Measurements from ENCODE around the gene SPDYE2. TPM values are rescaled to one million over a fixed set of nuclear protein-coding genes. Genes with fewer than 3 reads are reported as not detected.
"Not testable (repeated sequence)": the region's sequence is repeated elsewhere in the genome, so short reads cannot be mapped to it uniquely, and the experiment has no call there.

Gene SPDYE2
- total RNA-seq, 1 experiment from 2014 or later, result not detected

DNA sequence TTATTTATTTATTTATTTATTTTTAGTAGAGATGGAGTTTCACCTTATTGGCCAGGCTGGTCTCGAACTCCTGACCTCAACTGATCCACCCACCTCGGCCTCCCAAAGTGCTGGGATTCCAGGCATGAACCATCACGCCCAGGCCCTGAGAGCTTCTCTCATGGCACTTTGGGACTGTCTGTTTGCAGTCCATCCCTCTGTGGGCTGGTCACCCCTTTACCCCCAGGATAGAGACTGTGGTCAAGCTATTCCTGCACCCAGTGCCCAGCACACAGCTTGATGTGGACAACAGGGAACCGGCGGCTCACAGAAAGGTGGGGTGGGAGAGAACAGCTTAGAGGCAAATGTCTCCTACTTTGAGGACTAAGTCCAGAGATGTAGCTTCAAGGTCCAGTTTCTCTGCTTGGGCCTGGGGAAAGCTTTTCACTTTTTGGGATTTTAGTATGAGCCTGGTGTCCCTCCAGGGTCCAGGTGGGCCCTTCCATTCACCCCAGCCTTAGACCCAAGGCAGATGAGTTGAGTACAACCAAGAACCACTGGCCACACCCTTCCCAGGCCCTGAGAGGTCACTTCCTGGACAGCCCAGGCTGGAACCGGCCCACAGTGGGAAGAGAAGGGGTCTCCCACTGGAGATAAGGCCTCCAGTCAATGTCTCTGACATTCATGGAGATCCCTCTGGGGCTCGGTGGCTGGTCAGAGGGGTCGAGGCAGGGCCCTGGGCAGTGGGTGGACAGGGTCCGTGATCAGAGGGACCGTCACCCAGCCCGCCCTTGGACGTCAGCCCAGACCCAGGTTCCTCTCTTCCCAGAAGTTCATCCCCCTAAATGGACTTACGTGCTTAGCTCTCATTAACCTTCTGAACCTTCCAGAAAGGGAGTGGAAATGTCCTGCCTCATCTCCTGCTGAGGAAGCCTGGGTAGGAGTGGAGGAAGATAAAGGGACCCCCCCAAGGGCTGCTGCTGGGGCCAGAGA lies 22.9 kb upstream of the SPDYE2 start:
- not testable (repeated sequence) for H3K4me1 ChIP-seq (ENCODE audit: insufficient read depth, low read length); H3K4ac ChIP-seq (ENCODE audit: low read depth, low read length); H3K27ac Mint-ChIP-seq; H3K9ac ChIP-seq (ENCODE audit: extremely low read depth, insufficient read length, low read length); H3K4me2 ChIP-seq (ENCODE audit: insufficient read depth, insufficient read length, low read length); H3T11ph ChIP-seq (ENCODE audit: low read length); H3K9me3 Mint-ChIP-seq; H2BK20ac ChIP-seq (ENCODE audit: low read depth, low read length, poor library complexity, severe bottlenecking); H3K27ac ChIP-seq (ENCODE audit: insufficient read length, low read depth, low read length); H4K8ac ChIP-seq (replicated peaks; ENCODE audit: insufficient read length, low read depth, low read length); H3K79me1 ChIP-seq (ENCODE audit: insufficient read depth, low read depth, low read length, poor library complexity, severe bottlenecking); H3K36me3 Mint-ChIP-seq (ENCODE audit: insufficient read depth in 1 of 3, low read depth in 3 of 3); H4K91ac ChIP-seq (ENCODE audit: insufficient read length, low read depth, low read length); H3K23me2 ChIP-seq (ENCODE audit: insufficient read length, low read depth, low read length, poor library complexity, severe bottlenecking); H4K5ac ChIP-seq (ENCODE audit: insufficient read length, low read depth, low read length); H3K9me3 ChIP-seq (ENCODE audit: control insufficient read depth, low read depth, low read length); H3K23ac ChIP-seq (ENCODE audit: insufficient read length, low read depth, low read length); DNase-seq; H3K79me2 ChIP-seq (ENCODE audit: insufficient read depth, low read length); H2BK12ac ChIP-seq (ENCODE audit: insufficient read length, low read depth, low read length); H2BK120ac ChIP-seq (ENCODE audit: low read depth, low read length, poor library complexity, severe bottlenecking); H3K18ac ChIP-seq (ENCODE audit: insufficient read length, low read depth, low read length); H3K56ac ChIP-seq (ENCODE audit: insufficient read length, low read depth, low read length); H4K20me1 ChIP-seq (ENCODE audit: control insufficient read depth, insufficient read depth, insufficient read length); H2AK5ac ChIP-seq (ENCODE audit: insufficient read length, low read length); H3K4me1 Mint-ChIP-seq; H2BK5ac ChIP-seq (ENCODE audit: insufficient read length, low read length); H3K27me3 ChIP-seq (ENCODE audit: insufficient read depth, low read length); H2AFZ ChIP-seq (ENCODE audit: low read length); H2BK15ac ChIP-seq (ENCODE audit: low read depth, low read length); H3K4me3 Mint-ChIP-seq; H3K14ac ChIP-seq (ENCODE audit: insufficient read depth, low read length); H3K27me3 Mint-ChIP-seq (ENCODE audit: low read depth)
- no CpG with 5 or more reads among the region's 13 CpGs for WGBS (ENCODE audit: extremely low coverage, insufficient read length, low lambda C conversion rate)

DNA sequence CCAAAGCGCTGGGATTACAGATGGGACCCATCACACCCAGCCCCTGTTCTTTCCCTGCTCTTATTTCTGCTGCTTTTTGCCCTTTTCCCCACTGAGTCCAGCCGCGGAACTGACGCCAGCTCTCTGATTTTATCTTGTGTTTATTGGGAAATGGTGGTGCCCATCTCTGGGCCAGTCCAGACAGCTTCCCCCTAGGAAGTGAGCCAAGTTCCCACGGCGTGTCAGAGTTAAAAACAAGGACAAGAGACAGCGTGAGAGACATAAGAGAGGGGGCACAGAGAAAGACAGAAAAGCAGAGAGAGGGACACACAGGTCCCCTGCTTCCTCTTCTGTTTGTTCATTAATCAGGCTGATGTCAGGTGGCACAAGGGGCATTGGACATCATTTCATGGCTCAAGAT lies 19.4 kb upstream of the SPDYE2 start:
- not testable (repeated sequence) for H3K27ac Mint-ChIP-seq; H2AK5ac ChIP-seq (ENCODE audit: insufficient read length, low read length); H3K23me2 ChIP-seq (ENCODE audit: insufficient read length, low read depth, low read length, poor library complexity, severe bottlenecking); H2AFZ ChIP-seq (ENCODE audit: low read length); H2BK5ac ChIP-seq (ENCODE audit: insufficient read length, low read length); H3K79me2 ChIP-seq (ENCODE audit: insufficient read depth, low read length); H4K20me1 ChIP-seq (ENCODE audit: control insufficient read depth, insufficient read depth, insufficient read length); H4K8ac ChIP-seq (replicated peaks; ENCODE audit: insufficient read length, low read depth, low read length); H3K4me1 Mint-ChIP-seq; H3K79me1 ChIP-seq (ENCODE audit: insufficient read depth, low read depth, low read length, poor library complexity, severe bottlenecking); H3K27me3 Mint-ChIP-seq (ENCODE audit: low read depth); H3K4me1 ChIP-seq (ENCODE audit: insufficient read depth, low read length); H3K4me2 ChIP-seq (ENCODE audit: insufficient read depth, insufficient read length, low read length); H2BK20ac ChIP-seq (ENCODE audit: low read depth, low read length, poor library complexity, severe bottlenecking); H3K27ac ChIP-seq (ENCODE audit: insufficient read length, low read depth, low read length); H3K4ac ChIP-seq (ENCODE audit: low read depth, low read length); H3K14ac ChIP-seq (ENCODE audit: insufficient read depth, low read length); DNase-seq; H3K27me3 ChIP-seq (ENCODE audit: insufficient read depth, low read length); H3T11ph ChIP-seq (ENCODE audit: low read length); H3K9me3 Mint-ChIP-seq; H3K4me3 Mint-ChIP-seq; H4K91ac ChIP-seq (ENCODE audit: insufficient read length, low read depth, low read length); H3K9me3 ChIP-seq (ENCODE audit: control insufficient read depth, low read depth, low read length); H3K9ac ChIP-seq (ENCODE audit: extremely low read depth, insufficient read length, low read length); H3K23ac ChIP-seq (ENCODE audit: insufficient read length, low read depth, low read length); H3K36me3 Mint-ChIP-seq (ENCODE audit: insufficient read depth in 1 of 3, low read depth in 3 of 3); H2BK120ac ChIP-seq (ENCODE audit: low read depth, low read length, poor library complexity, severe bottlenecking); H2BK15ac ChIP-seq (ENCODE audit: low read depth, low read length); H4K5ac ChIP-seq (ENCODE audit: insufficient read length, low read depth, low read length); H3K18ac ChIP-seq (ENCODE audit: insufficient read length, low read depth, low read length); H2BK12ac ChIP-seq (ENCODE audit: insufficient read length, low read depth, low read length); H3K56ac ChIP-seq (ENCODE audit: insufficient read length, low read depth, low read length)
- WGBS (ENCODE audit: extremely low coverage, insufficient read length, low lambda C conversion rate), result no CpG with 5 or more reads among the region's 7 CpGs
